Measurements from ENCODE around the gene RNASE11. TPM values are rescaled to one million over a fixed set of nuclear protein-coding genes. Genes with fewer than 3 reads are reported as not detected.

Gene RNASE11
- not detected for polyA plus RNA-seq (2012; ENCODE audit: low read depth, missing spikeins)

GRCh38 chr14:20587489-20588154, at the start of gene RNASE11:
TSS of gene RNASE11 (minus strand) at chr14:20588001.
- FAIRE-seq (no peak), DNase-seq (ENCODE audit: insufficient read length, low spot score) (no peak)
- TF ChIP-seq POLR2A (IDR thresholded peaks at IDR 0.05; ENCODE audit: low read depth, low read length) (no peak), POU2F2 (IDR thresholded peaks at IDR 0.05; ENCODE audit: low read depth, low read length) (no peak), SPI1 (IDR thresholded peaks at IDR 0.05; ENCODE audit: low read depth, low read length) (no peak), TAF1 (IDR thresholded peaks at IDR 0.05; ENCODE audit: low read depth, low read length) (no peak), PAX5 (IDR thresholded peaks at IDR 0.05; ENCODE audit: insufficient read depth, low read length, severe bottlenecking) (no peak), POLR2AphosphoS5 (IDR thresholded peaks at IDR 0.05; ENCODE audit: low read depth, low read length) (no peak)

DNA sequence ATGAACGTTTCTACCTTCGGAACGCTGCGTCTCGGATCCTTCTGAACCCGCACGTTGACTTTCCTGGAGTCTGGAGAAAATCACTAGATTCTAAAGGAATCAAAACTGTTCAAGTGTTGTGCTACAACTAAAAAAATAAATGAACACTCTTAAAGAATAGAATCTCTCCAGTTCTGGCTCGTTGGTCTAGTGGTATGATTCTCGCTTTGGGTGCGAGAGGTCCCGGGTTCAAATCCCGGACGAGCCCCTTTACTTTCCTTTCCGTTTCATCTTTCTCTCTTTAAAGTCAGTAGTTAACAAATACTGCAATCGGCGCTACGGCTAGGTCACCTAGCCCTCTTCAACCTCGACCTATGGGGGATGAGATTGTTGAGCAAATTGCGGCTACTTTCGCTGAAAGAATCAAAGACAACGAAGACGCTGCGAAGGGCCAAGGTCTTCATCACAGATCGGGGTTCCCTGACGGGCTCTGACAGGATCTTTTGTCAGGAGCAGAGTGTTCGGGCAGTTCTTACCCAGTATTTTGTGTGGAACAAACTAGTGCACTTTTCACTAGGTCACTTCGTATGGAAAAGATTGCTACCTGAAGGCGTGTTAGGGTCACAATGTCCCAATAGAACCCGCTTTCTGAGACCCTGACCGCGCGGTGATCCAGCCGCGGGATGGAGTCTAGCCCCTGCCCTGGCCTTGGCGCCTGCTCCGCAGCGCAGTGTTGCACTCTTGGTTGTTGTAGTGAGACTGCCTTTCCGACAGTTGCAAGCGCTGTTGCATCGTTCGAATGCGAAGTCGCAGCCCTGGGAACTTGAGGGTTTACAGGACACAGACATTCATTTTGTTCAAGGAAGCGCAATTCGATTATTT, 45.3 kb upstream of the RNASE11 start:
- TF ChIP-seq POU2F2 (IDR thresholded peaks at IDR 0.05; ENCODE audit: low read depth, low read length) = no peak
- FAIRE-seq (peak; percentile 91), DNase-seq (ENCODE audit: insufficient read length, low spot score) (peak; percentile 65)

DNA sequence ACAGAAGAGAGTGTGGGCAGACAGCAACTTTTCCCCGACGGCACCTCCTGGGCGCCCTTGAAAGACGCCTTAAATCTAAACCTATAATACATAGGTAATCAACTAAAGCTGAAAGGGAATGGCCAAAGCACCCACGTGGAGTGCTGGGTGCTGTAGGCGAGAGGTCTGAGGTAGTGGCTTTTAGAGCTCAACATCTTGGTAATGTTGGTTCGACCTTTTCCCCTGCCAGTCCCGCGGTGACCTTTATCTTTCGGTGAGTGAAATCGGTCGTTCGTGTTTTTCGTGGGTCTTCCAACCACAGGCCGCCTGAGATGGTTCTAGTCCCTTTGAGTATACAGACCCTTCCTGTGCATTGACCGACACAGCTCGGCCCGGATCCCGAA, 44.6 kb upstream of the RNASE11 start:
- FAIRE-seq = peak; percentile 13
- no peak for DNase-seq (ENCODE audit: insufficient read length, low spot score)
- TF ChIP-seq POU2F2 (IDR thresholded peaks at IDR 0.05; ENCODE audit: low read depth, low read length) = no peak
- TF ChIP-seq TAF1 (IDR thresholded peaks at IDR 0.05; ENCODE audit: low read depth, low read length) = no peak
- TF ChIP-seq POLR2AphosphoS5 (IDR thresholded peaks at IDR 0.05; ENCODE audit: low read depth, low read length) = no peak
- TF ChIP-seq PAX5 (IDR thresholded peaks at IDR 0.05; ENCODE audit: insufficient read depth, low read length, severe bottlenecking) = no peak
- TF ChIP-seq SPI1 (IDR thresholded peaks at IDR 0.05; ENCODE audit: low read depth, low read length) = no peak
- no peak for TF ChIP-seq POLR2A (IDR thresholded peaks at IDR 0.05; ENCODE audit: low read depth, low read length)

DNA sequence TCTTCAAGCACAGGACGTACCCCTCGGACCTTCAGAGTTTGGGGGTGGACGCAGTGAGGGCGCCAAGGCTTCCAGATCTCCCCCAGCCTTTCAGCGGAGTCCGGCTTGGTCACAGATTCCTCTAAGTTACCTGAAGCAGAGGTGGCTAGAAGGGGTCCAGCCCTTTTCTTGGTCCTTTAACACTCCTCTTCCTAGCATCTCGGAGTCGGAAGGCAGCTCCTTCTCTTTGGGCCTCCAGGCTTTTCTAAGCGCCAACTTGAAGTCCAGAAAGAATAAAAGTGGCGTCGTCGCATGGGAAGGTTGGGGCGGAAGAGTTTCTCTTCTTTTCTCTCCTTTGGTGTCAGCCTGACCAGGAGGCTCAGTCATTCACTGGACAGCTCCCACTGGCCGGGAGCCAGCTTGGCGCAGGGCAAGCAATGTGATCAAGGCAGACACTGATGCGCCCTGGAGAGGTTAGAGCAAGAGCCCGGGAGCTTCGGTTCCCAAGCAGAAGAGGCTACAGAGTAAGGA, 44.1 kb upstream of the RNASE11 start:
- no peak for FAIRE-seq
- no peak for DNase-seq (ENCODE audit: insufficient read length, low spot score)
- no peak for TF ChIP-seq POLR2A (IDR thresholded peaks at IDR 0.05; ENCODE audit: low read depth, low read length)
- TF ChIP-seq PAX5 (IDR thresholded peaks at IDR 0.05; ENCODE audit: insufficient read depth, low read length, severe bottlenecking) = no peak
- no peak for TF ChIP-seq TAF1 (IDR thresholded peaks at IDR 0.05; ENCODE audit: low read depth, low read length)
- no peak for TF ChIP-seq POU2F2 (IDR thresholded peaks at IDR 0.05; ENCODE audit: low read depth, low read length)
- no peak for TF ChIP-seq POLR2AphosphoS5 (IDR thresholded peaks at IDR 0.05; ENCODE audit: low read depth, low read length)
- no peak for TF ChIP-seq SPI1 (IDR thresholded peaks at IDR 0.05; ENCODE audit: low read depth, low read length)

GRCh38 chr14:20631023-20631879, 43.5 kb upstream of the RNASE11 start:
- no peak for DNase-seq (ENCODE audit: insufficient read length, low spot score)
- no peak for TF ChIP-seq TAF1 (IDR thresholded peaks at IDR 0.05; ENCODE audit: low read depth, low read length)
- no peak for TF ChIP-seq POU2F2 (IDR thresholded peaks at IDR 0.05; ENCODE audit: low read depth, low read length)
- no peak for TF ChIP-seq PAX5 (IDR thresholded peaks at IDR 0.05; ENCODE audit: insufficient read depth, low read length, severe bottlenecking)
- TF ChIP-seq POLR2AphosphoS5 (IDR thresholded peaks at IDR 0.05; ENCODE audit: low read depth, low read length) = no peak
- TF ChIP-seq SPI1 (IDR thresholded peaks at IDR 0.05; ENCODE audit: low read depth, low read length) = no peak
- no peak for TF ChIP-seq POLR2A (IDR thresholded peaks at IDR 0.05; ENCODE audit: low read depth, low read length)
- FAIRE-seq = peak; percentile 82

- no peak for DNase-seq (ENCODE audit: insufficient read length, low spot score)
- TF ChIP-seq TAF1 (IDR thresholded peaks at IDR 0.05; ENCODE audit: low read depth, low read length) = no peak
- TF ChIP-seq PAX5 (IDR thresholded peaks at IDR 0.05; ENCODE audit: insufficient read depth, low read length, severe bottlenecking) = no peak
- peak; percentile 26 for FAIRE-seq
Observed at GRCh38 chr14:20630340-20631022, 42.7 kb upstream of the RNASE11 start.

- no peak for TF ChIP-seq TAF1 (IDR thresholded peaks at IDR 0.05; ENCODE audit: low read depth, low read length)
- TF ChIP-seq POU2F2 (IDR thresholded peaks at IDR 0.05; ENCODE audit: low read depth, low read length) = no peak
- no peak for TF ChIP-seq POLR2A (IDR thresholded peaks at IDR 0.05; ENCODE audit: low read depth, low read length)
- no peak for TF ChIP-seq SPI1 (IDR thresholded peaks at IDR 0.05; ENCODE audit: low read depth, low read length)
- TF ChIP-seq POLR2AphosphoS5 (IDR thresholded peaks at IDR 0.05; ENCODE audit: low read depth, low read length) = no peak
- TF ChIP-seq PAX5 (IDR thresholded peaks at IDR 0.05; ENCODE audit: insufficient read depth, low read length, severe bottlenecking) = no peak
- FAIRE-seq = no peak
- no peak for DNase-seq (ENCODE audit: insufficient read length, low spot score)
Observed at GRCh38 chr14:20628063-20628854, 40.5 kb upstream of the RNASE11 start.

GRCh38 chr14:20627346-20628027, 39.7 kb upstream of the RNASE11 start:
- FAIRE-seq (no peak), DNase-seq (ENCODE audit: insufficient read length, low spot score) (no peak)
- TF ChIP-seq TAF1 (IDR thresholded peaks at IDR 0.05; ENCODE audit: low read depth, low read length) (no peak), POU2F2 (IDR thresholded peaks at IDR 0.05; ENCODE audit: low read depth, low read length) (no peak), POLR2AphosphoS5 (IDR thresholded peaks at IDR 0.05; ENCODE audit: low read depth, low read length) (no peak), PAX5 (IDR thresholded peaks at IDR 0.05; ENCODE audit: insufficient read depth, low read length, severe bottlenecking) (no peak), POLR2A (IDR thresholded peaks at IDR 0.05; ENCODE audit: low read depth, low read length) (no peak), SPI1 (IDR thresholded peaks at IDR 0.05; ENCODE audit: low read depth, low read length) (no peak)
